HEK293 (cell line): ENCODE results near the gene SFR1.

Source experiments
- REPIN1 ChIP-seq: fragments of 450-650 bp; formaldehyde crosslinking; IDR thresholded peaks from 2 replicates; pipeline ENCODE4 v1.5.1; 2017; ENCODE audit warnings: missing biosample characterization, missing genetic modification characterization, low read depth
- ZNF501 ChIP-seq: fragments of 450-650 bp; formaldehyde crosslinking; IDR thresholded peaks from 2 replicates; pipeline ENCODE4 v1.5.1; 2016; ENCODE audit warnings: missing biosample characterization, missing genetic modification characterization
- ZNF510 ChIP-seq: fragments of 450-650 bp; formaldehyde crosslinking; IDR thresholded peaks from 2 replicates; pipeline ENCODE4 v1.5.1; 2018; ENCODE audit warnings: mild to moderate bottlenecking, missing genetic modification characterization, missing biosample characterization; ENCODE audit not compliant: insufficient replicate concordance
- ZNF660 ChIP-seq: fragments of 450-650 bp; IDR thresholded peaks from 2 replicates; pipeline ENCODE4 v1.5.1; 2018; ENCODE audit warnings: missing biosample characterization, mild to moderate bottlenecking, missing genetic modification characterization
- ZSCAN23 ChIP-seq: fragments of 450-650 bp; formaldehyde crosslinking; IDR thresholded peaks from 2 replicates; pipeline ENCODE4 v1.5.1; 2016; ENCODE audit warnings: missing biosample characterization, missing genetic modification characterization
- TF ChIP-seq, protein P1 (sequence below): fragments of 450-650 bp; formaldehyde crosslinking; IDR thresholded peaks from 2 replicates; pipeline ENCODE4 v1.5.1; 2016; ENCODE audit warnings: missing biosample characterization, missing genetic modification characterization
- TF ChIP-seq, protein P2 (sequence below): fragments of 450-650 bp; formaldehyde crosslinking; IDR thresholded peaks from 2 replicates; pipeline ENCODE4 v1.5.1; 2016; ENCODE audit warnings: missing biosample characterization, missing genetic modification characterization
- TF ChIP-seq, protein P3 (sequence below): fragments of 450-650 bp; formaldehyde crosslinking; IDR thresholded peaks from 2 replicates; pipeline ENCODE4 v1.5.1; 2016; ENCODE audit warnings: missing biosample characterization, missing genetic modification characterization
- TF ChIP-seq, protein P4 (sequence below): fragments of 450-650 bp; formaldehyde crosslinking; IDR thresholded peaks from 2 replicates; pipeline ENCODE4 v1.5.1; 2016; ENCODE audit warnings: missing biosample characterization, missing genetic modification characterization
- TF ChIP-seq, protein P5 (sequence below): fragments of 450-650 bp; formaldehyde crosslinking; IDR thresholded peaks from 2 replicates; pipeline ENCODE4 v1.5.1; 2016; ENCODE audit warnings: missing biosample characterization, missing genetic modification characterization, borderline replicate concordance
- TF ChIP-seq, protein P6 (sequence below): fragments of 450-650 bp; formaldehyde crosslinking; IDR thresholded peaks from 2 replicates; pipeline ENCODE4 v1.5.1; 2016; ENCODE audit warnings: missing biosample characterization, missing genetic modification characterization
- TF ChIP-seq, protein P7 (sequence below): fragments of 450-650 bp; formaldehyde crosslinking; IDR thresholded peaks from 2 replicates; pipeline ENCODE4 v1.5.1; 2016; ENCODE audit warnings: missing biosample characterization, missing genetic modification characterization

DNA sequence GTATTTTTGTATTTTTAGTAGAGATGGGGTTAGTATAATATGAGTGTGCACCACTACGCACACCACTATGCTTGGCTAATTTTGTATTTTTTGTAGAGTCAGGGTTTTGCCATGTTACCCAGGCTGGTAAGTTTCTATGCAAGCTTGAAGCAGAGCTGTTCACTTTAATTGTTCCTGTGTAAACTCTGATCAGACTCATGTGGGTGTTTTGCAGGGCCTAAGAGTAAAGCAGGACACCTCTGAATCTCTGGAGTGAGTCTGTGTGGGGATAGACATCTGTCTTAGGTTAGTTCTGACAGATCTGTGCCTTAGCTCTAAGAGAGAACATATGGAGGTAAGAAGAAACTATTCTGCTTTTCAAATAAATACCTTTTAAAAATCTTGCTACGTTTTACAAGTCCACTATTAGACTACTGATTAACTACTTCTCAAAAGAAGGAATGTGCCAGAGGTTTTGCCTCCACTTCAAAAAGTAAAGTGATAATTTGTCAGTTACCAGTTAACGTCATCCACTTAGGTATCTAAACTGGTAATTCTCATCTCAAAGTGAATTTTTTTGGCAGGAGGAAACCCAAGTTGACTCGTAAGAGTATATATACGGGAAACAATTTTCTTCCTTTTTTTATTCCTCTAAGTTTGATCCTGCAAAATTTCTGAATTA is 37.4 kb upstream of the SFR1 start:
- TF ChIP-seq, protein P1, sequence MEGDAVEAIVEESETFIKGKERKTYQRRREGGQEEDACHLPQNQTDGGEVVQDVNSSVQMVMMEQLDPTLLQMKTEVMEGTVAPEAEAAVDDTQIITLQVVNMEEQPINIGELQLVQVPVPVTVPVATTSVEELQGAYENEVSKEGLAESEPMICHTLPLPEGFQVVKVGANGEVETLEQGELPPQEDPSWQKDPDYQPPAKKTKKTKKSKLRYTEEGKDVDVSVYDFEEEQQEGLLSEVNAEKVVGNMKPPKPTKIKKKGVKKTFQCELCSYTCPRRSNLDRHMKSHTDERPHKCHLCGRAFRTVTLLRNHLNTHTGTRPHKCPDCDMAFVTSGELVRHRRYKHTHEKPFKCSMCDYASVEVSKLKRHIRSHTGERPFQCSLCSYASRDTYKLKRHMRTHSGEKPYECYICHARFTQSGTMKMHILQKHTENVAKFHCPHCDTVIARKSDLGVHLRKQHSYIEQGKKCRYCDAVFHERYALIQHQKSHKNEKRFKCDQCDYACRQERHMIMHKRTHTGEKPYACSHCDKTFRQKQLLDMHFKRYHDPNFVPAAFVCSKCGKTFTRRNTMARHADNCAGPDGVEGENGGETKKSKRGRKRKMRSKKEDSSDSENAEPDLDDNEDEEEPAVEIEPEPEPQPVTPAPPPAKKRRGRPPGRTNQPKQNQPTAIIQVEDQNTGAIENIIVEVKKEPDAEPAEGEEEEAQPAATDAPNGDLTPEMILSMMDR (tag by site-specific recombination) = no peak
- TF ChIP-seq ZNF510 (no peak), ZSCAN23 (tag by site-specific recombination) (no peak), ZNF501 (no peak), REPIN1 (tag by site-specific recombination) (no peak), ZNF660 (tag by site-specific recombination) (no peak)
- TF ChIP-seq, protein P2, sequence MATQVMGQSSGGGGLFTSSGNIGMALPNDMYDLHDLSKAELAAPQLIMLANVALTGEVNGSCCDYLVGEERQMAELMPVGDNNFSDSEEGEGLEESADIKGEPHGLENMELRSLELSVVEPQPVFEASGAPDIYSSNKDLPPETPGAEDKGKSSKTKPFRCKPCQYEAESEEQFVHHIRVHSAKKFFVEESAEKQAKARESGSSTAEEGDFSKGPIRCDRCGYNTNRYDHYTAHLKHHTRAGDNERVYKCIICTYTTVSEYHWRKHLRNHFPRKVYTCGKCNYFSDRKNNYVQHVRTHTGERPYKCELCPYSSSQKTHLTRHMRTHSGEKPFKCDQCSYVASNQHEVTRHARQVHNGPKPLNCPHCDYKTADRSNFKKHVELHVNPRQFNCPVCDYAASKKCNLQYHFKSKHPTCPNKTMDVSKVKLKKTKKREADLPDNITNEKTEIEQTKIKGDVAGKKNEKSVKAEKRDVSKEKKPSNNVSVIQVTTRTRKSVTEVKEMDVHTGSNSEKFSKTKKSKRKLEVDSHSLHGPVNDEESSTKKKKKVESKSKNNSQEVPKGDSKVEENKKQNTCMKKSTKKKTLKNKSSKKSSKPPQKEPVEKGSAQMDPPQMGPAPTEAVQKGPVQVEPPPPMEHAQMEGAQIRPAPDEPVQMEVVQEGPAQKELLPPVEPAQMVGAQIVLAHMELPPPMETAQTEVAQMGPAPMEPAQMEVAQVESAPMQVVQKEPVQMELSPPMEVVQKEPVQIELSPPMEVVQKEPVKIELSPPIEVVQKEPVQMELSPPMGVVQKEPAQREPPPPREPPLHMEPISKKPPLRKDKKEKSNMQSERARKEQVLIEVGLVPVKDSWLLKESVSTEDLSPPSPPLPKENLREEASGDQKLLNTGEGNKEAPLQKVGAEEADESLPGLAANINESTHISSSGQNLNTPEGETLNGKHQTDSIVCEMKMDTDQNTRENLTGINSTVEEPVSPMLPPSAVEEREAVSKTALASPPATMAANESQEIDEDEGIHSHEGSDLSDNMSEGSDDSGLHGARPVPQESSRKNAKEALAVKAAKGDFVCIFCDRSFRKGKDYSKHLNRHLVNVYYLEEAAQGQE (tag by site-specific recombination) = no peak
- TF ChIP-seq, protein P3, sequence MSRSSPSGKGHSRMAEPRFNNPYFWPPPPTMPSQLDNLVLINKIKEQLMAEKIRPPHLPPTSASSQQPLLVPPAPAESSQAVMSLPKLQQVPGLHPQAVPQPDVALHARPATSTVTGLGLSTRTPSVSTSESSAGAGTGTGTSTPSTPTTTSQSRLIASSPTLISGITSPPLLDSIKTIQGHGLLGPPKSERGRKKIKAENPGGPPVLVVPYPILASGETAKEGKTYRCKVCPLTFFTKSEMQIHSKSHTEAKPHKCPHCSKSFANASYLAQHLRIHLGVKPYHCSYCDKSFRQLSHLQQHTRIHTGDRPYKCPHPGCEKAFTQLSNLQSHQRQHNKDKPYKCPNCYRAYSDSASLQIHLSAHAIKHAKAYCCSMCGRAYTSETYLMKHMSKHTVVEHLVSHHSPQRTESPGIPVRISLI = no peak
- TF ChIP-seq, protein P4, sequence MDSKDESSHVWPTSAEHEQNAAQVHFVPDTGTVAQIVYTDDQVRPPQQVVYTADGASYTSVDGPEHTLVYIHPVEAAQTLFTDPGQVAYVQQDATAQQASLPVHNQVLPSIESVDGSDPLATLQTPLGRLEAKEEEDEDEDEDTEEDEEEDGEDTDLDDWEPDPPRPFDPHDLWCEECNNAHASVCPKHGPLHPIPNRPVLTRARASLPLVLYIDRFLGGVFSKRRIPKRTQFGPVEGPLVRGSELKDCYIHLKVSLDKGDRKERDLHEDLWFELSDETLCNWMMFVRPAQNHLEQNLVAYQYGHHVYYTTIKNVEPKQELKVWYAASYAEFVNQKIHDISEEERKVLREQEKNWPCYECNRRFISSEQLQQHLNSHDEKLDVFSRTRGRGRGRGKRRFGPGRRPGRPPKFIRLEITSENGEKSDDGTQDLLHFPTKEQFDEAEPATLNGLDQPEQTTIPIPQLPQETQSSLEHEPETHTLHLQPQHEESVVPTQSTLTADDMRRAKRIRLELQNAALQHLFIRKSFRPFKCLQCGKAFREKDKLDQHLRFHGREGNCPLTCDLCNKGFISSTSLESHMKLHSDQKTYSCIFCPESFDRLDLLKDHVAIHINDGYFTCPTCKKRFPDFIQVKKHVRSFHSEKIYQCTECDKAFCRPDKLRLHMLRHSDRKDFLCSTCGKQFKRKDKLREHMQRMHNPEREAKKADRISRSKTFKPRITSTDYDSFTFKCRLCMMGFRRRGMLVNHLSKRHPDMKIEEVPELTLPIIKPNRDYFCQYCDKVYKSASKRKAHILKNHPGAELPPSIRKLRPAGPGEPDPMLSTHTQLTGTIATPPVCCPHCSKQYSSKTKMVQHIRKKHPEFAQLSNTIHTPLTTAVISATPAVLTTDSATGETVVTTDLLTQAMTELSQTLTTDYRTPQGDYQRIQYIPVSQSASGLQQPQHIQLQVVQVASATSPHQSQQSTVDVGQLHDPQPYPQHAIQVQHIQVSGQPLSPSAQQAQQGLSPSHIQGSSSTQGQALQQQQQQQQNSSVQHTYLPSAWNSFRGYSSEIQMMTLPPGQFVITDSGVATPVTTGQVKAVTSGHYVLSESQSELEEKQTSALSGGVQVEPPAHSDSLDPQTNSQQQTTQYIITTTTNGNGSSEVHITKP = no peak
- TF ChIP-seq, protein P5, sequence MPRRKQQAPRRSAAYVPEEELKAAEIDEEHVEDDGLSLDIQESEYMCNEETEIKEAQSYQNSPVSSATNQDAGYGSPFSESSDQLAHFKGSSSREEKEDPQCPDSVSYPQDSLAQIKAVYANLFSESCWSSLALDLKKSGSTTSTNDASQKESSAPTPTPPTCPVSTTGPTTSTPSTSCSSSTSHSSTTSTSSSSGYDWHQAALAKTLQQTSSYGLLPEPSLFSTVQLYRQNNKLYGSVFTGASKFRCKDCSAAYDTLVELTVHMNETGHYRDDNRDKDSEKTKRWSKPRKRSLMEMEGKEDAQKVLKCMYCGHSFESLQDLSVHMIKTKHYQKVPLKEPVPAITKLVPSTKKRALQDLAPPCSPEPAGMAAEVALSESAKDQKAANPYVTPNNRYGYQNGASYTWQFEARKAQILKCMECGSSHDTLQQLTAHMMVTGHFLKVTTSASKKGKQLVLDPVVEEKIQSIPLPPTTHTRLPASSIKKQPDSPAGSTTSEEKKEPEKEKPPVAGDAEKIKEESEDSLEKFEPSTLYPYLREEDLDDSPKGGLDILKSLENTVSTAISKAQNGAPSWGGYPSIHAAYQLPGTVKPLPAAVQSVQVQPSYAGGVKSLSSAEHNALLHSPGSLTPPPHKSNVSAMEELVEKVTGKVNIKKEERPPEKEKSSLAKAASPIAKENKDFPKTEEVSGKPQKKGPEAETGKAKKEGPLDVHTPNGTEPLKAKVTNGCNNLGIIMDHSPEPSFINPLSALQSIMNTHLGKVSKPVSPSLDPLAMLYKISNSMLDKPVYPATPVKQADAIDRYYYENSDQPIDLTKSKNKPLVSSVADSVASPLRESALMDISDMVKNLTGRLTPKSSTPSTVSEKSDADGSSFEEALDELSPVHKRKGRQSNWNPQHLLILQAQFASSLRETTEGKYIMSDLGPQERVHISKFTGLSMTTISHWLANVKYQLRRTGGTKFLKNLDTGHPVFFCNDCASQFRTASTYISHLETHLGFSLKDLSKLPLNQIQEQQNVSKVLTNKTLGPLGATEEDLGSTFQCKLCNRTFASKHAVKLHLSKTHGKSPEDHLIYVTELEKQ (tag by site-specific recombination) = no peak
- TF ChIP-seq, protein P6, sequence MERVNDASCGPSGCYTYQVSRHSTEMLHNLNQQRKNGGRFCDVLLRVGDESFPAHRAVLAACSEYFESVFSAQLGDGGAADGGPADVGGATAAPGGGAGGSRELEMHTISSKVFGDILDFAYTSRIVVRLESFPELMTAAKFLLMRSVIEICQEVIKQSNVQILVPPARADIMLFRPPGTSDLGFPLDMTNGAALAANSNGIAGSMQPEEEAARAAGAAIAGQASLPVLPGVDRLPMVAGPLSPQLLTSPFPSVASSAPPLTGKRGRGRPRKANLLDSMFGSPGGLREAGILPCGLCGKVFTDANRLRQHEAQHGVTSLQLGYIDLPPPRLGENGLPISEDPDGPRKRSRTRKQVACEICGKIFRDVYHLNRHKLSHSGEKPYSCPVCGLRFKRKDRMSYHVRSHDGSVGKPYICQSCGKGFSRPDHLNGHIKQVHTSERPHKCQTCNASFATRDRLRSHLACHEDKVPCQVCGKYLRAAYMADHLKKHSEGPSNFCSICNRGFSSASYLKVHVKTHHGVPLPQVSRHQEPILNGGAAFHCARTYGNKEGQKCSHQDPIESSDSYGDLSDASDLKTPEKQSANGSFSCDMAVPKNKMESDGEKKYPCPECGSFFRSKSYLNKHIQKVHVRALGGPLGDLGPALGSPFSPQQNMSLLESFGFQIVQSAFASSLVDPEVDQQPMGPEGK (tag by site-specific recombination) = no peak
- TF ChIP-seq, protein P7, sequence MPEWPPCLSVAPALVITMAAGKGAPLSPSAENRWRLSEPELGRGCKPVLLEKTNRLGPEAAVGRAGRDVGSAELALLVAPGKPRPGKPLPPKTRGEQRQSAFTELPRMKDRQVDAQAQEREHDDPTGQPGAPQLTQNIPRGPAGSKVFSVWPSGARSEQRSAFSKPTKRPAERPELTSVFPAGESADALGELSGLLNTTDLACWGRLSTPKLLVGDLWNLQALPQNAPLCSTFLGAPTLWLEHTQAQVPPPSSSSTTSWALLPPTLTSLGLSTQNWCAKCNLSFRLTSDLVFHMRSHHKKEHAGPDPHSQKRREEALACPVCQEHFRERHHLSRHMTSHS (tag by site-specific recombination) = no peak
